Common myeloid progenitor, CD34-positive (primary cell): ENCODE results near the gene CST2.
"Not testable (repeated sequence)": the region's sequence is repeated elsewhere in the genome, so short reads cannot be mapped to it uniquely, and the experiment has no call there.

ENCODE experiments used
- CTCF ChIA-PET: fragments of 350-600 bp; sonication (Branson Sonifier 250); formaldehyde crosslinking; loops from one replicate; lab custom pipeline; 2021; ENCODE audit warnings: antibody characterized with exemption; lab: Charles Lee
- POLR2A ChIA-PET: fragments of 350-600 bp; sonication (Branson Sonifier 250); formaldehyde crosslinking; loops from one replicate; lab custom pipeline; 2021; ENCODE audit warnings: antibody characterized with exemption; lab: Charles Lee
- DNase-seq, 3 donors: peaks; one replicate each; pipeline versions ENCODE4 v3.0.0 to v3.0.0-alpha.2; 2013
- H3K27ac ChIP-seq, 2 experiments: 1 replicate in 1 of 2; 2 replicates in 1 of 2; pipeline ENCODE4 v1.7.0; 2013; ENCODE audit warnings: inconsistent platforms in 2 of 2, low read length in 2 of 2, mild to moderate bottlenecking in 2 of 2, low read depth in 1 of 2, moderate library complexity in 1 of 2; ENCODE audit not compliant: severe bottlenecking in 2 of 2, insufficient read depth in 1 of 2, poor library complexity in 1 of 2
- H3K27me3 ChIP-seq, 5 experiments: replicated peaks in 2 of 5; 1 replicate in 3 of 5; 2 replicates in 2 of 5; pipeline versions ENCODE4 v1.6.1 to v1.7.0; 2013; ENCODE audit warnings: low read length in 4 of 5, mild to moderate bottlenecking in 2 of 5, moderate library complexity in 2 of 5, inconsistent platforms in 1 of 5; ENCODE audit not compliant: insufficient read depth in 5 of 5, control insufficient read depth in 4 of 5
- H3K36me3 ChIP-seq, 4 experiments: 1 replicate in 2 of 4; 2 replicates in 2 of 4; pipeline versions ENCODE4 v1.6.1 to v1.7.0; 2013; ENCODE audit warnings: low read length in 3 of 4, control low read depth in 1 of 4, mild to moderate bottlenecking in 1 of 4; ENCODE audit not compliant: control insufficient read depth in 4 of 4, insufficient read depth in 4 of 4
- H3K4me1 ChIP-seq, 4 experiments: 1 replicate in 3 of 4; 2 replicates in 1 of 4; pipeline versions ENCODE4 v1.6.1 to v1.7.1; 2013; ENCODE audit warnings: low read length in 3 of 4, mild to moderate bottlenecking in 3 of 4, control low read depth in 1 of 4, inconsistent platforms in 1 of 4, moderate library complexity in 1 of 4; ENCODE audit not compliant: control insufficient read depth in 4 of 4, insufficient read depth in 4 of 4; ENCODE audit errors: control extremely low read depth in 1 of 4
- H3K4me3 ChIP-seq, 7 experiments: 1 replicate in 4 of 7; 2 replicates in 3 of 7; pipeline versions ENCODE4 v1.5.1 to v1.7.0; 2013; ENCODE audit warnings: mild to moderate bottlenecking in 7 of 7, low read length in 6 of 7, moderate library complexity in 6 of 7, inconsistent platforms in 2 of 7, low read depth in 2 of 7, control low read depth in 1 of 7; ENCODE audit not compliant: insufficient read depth in 4 of 7, control insufficient read depth in 1 of 7; ENCODE audit errors: extremely low read depth in 1 of 7
- H3K9me3 ChIP-seq, 5 experiments: 1 replicate in 4 of 5; 2 replicates in 1 of 5; pipeline versions ENCODE4 v1.6.1 to v1.7.1; 2013; ENCODE audit warnings: low read length in 4 of 5, mild to moderate bottlenecking in 2 of 5, inconsistent platforms in 1 of 5, low read depth in 1 of 5, moderate library complexity in 1 of 5; ENCODE audit not compliant: control insufficient read depth in 4 of 5, insufficient read depth in 2 of 5; ENCODE audit errors: control extremely low read depth in 1 of 5
- WGBS: methylation state at CpG from one replicate; pipeline ENCODE4 v1.1.5; 2013; ENCODE audit not compliant: insufficient coverage; 5-methylcytosine and 5-hydroxymethylcytosine counted together

Gene CST2

GRCh38 chr20:23868321-23868720 lies 41.8 kb upstream of the CST2 start:
- CTCF ChIA-PET = interaction anchor here (0.9 kb wide), 1 partner anchor 20 kb away, joined by 3 read pairs; no protein-coding TSS in a partner anchor
- POLR2A ChIA-PET = no interaction called here
- Histone ChIP-seq H3K27ac (no peak overlapping the region), H3K27me3 (peaks cover 0 to 27% (median 0%) of the 10 kb centered on the region in 5 experiments), H3K36me3 (no peaks in the 10 kb centered on the region), H3K9me3 (no peaks in the 10 kb centered on the region), H3K4me1 (peaks cover 0 to 2% (median 0%) of the 10 kb centered on the region in 4 experiments), H3K4me3 (no peak overlapping the region)
- WGBS = 55% methylated on average over 2 of the region's 5 CpGs
- DNase-seq = no peak

- CTCF ChIA-PET = no interaction called here
Observed at GRCh38 chr20:23867152-23867776, 40.7 kb upstream of the CST2 start.

GRCh38 chr20:23860771-23861170 lies 34.2 kb upstream of the CST2 start:
- H3K4me1 ChIP-seq, H3K27ac ChIP-seq, POLR2A ChIA-PET, H3K4me3 ChIP-seq, CTCF ChIA-PET, H3K36me3 ChIP-seq, H3K9me3 ChIP-seq, DNase-seq, H3K27me3 ChIP-seq: not testable (repeated sequence)
- WGBS = no CpG with 5 or more reads among the region's 10 CpGs

More at GRCh38 chr20:23867152-23867776, 40.7 kb upstream of the CST2 start:
- 27% methylated on average over 4 of the region's 9 CpGs for WGBS
- no peak overlapping the region for H3K27ac ChIP-seq
- peaks cover 0 to 27% (median 0%) of the 10 kb centered on the region in 5 experiments for H3K27me3 ChIP-seq
- peaks cover 0 to 2% (median 0%) of the 10 kb centered on the region in 5 experiments for H3K9me3 ChIP-seq
- H3K36me3 ChIP-seq = no peaks in the 10 kb centered on the region
- peak in 2 of 3 donors; percentile 2 to 42 for DNase-seq
- POLR2A ChIA-PET = no interaction called here
- no peak overlapping the region for H3K4me3 ChIP-seq
- peaks cover 0 to 2% (median 0%) of the 10 kb centered on the region in 4 experiments for H3K4me1 ChIP-seq

- H3K27ac ChIP-seq = no peak overlapping the region
- no peak overlapping the region for H3K4me3 ChIP-seq
- WGBS = 90% methylated on average over 4 of the region's 9 CpGs
- POLR2A ChIA-PET = no interaction called here
- H3K27me3 ChIP-seq = peaks cover 0 to 2% (median 0%) of the 10 kb centered on the region in 5 experiments
- no peak for DNase-seq
- no peaks in the 10 kb centered on the region for H3K36me3 ChIP-seq
- peaks cover 0 to 2% (median 0%) of the 10 kb centered on the region in 5 experiments for H3K9me3 ChIP-seq
- H3K4me1 ChIP-seq = no peaks in the 10 kb centered on the region
- CTCF ChIA-PET = no interaction called here
Observed at GRCh38 chr20:23857962-23858595, 31.6 kb upstream of the CST2 start.

GRCh38 chr20:23856736-23857135 lies 30.2 kb upstream of the CST2 start:
- no peak for DNase-seq
- Histone ChIP-seq H3K27me3 (peaks cover 0 to 2% (median 0%) of the 10 kb centered on the region in 5 experiments), H3K9me3 (no peaks in the 10 kb centered on the region), H3K4me3 (no peak overlapping the region), H3K4me1 (no peaks in the 10 kb centered on the region), H3K36me3 (no peaks in the 10 kb centered on the region), H3K27ac (no peak overlapping the region)
- WGBS = 93% methylated on average over 3 of the region's 5 CpGs
- CTCF ChIA-PET = no interaction called here
- POLR2A ChIA-PET = no interaction called here

GRCh38 chr20:23856226-23856625 lies 29.7 kb upstream of the CST2 start:
- no peak overlapping the region for H3K4me3 ChIP-seq
- DNase-seq = no peak
- H3K4me1 ChIP-seq = no peaks in the 10 kb centered on the region
- no peaks in the 10 kb centered on the region for H3K9me3 ChIP-seq
- H3K27ac ChIP-seq = no peak overlapping the region
- no peaks in the 10 kb centered on the region for H3K36me3 ChIP-seq
- WGBS = 97% methylated on average over 3 of the region's 5 CpGs
- ChIA-PET CTCF (interaction anchor here (1.0 kb wide), 1 partner anchor 242 kb away, joined by 3 read pairs; no protein-coding TSS in a partner anchor), POLR2A (no interaction called here)
- peaks cover 0 to 2% (median 0%) of the 10 kb centered on the region in 5 experiments for H3K27me3 ChIP-seq

- peaks cover 0 to 3% (median 0%) of the 10 kb centered on the region in 5 experiments for H3K9me3 ChIP-seq
- DNase-seq = no peak
- no peaks in the 10 kb centered on the region for H3K4me1 ChIP-seq
- no peak overlapping the region for H3K4me3 ChIP-seq
- H3K36me3 ChIP-seq = no peaks in the 10 kb centered on the region
- peaks cover 0 to 3% (median 0%) of the 10 kb centered on the region in 5 experiments for H3K27me3 ChIP-seq
- H3K27ac ChIP-seq = no peak overlapping the region
- WGBS = no CpG with 5 or more reads among the region's 2 CpGs
- ChIA-PET POLR2A (no interaction called here), CTCF (no interaction called here)
Observed at GRCh38 chr20:23841693-23842092, 15.2 kb upstream of the CST2 start.
